Measurements from ENCODE around the gene EPB41L3. TPM values are rescaled to one million over a fixed set of nuclear protein-coding genes. Genes with fewer than 3 reads are reported as not detected.

Gene EPB41L3
- total and polyA plus RNA-seq, 2 experiments from 2014 or later: 201 to 886 TPM

DNA sequence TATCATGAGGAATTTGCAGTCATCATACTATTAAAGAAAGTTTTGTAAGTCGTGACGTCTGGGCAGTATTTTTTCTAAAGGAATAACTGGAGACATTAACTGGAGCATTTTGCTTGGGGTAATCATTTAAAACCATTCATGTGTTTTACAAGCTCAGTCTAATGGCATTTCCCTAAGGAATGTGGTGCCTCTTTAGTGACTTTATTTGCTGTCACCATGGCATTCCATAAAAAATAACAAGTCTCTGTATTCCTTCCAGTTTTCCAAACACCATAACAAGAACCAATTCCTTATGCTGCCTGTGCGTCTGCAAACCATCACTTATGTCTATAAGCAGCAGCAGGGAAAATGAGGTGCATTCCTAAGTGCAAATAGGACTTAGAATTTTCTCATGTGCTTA, 82.8 kb downstream of the EPB41L3 start:
- Histone ChIP-seq H3K9me3 (ENCODE audit: low read depth) (no peaks in the 10 kb centered on the region), H3K4me3 (no peak overlapping the region), H3K4me1 (ENCODE audit: low read depth) (peaks cover 16% of the 10 kb centered on the region), H3K27me3 (no peaks in the 10 kb centered on the region), H3K36me3 (no peaks in the 10 kb centered on the region), H3K27ac (no peak overlapping the region)
- no peak for TF ChIP-seq CTCF (IDR thresholded peaks at IDR 0.05; ENCODE audit: low read depth, low read length)
- DNase-seq (ENCODE audit: low read depth in 1 of 2, low spot score in 1 of 2): no peak

DNA sequence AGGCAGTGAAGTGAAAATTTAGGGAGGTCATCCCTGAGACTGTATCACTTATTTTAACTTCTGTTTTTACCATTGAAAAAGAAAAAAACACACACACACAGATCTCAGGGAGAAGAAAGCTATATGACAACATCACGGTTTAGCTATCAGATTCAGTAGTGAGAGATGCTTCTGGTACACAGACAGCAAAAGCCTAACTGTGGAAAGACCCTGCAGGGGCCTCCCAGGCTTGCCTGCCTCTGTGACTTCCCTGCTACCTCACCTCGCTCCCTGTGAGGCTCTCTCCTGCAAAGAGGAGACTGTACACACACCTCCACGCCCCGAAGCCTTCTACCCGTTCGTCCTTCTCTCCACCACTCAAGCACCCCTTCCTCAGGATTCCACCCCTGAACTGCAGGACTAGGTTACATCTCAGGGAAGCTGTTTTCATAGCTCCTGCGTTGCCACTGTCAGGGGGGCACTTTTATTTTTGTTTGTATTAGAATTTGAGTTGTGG, 86.3 kb downstream of the EPB41L3 start:
- no peak for DNase-seq (ENCODE audit: low read depth in 1 of 2, low spot score in 1 of 2)
- no peaks in the 10 kb centered on the region for H3K27me3 ChIP-seq
- TF ChIP-seq CTCF (IDR thresholded peaks at IDR 0.05; ENCODE audit: low read depth, low read length): no peak
- H3K4me3 ChIP-seq: no peak overlapping the region
- no peaks in the 10 kb centered on the region for H3K36me3 ChIP-seq
- H3K4me1 ChIP-seq (ENCODE audit: low read depth): peaks cover 16% of the 10 kb centered on the region
- H3K27ac ChIP-seq: peak overlapping the region; percentile 31
- no peaks in the 10 kb centered on the region for H3K9me3 ChIP-seq (ENCODE audit: low read depth)

DNA sequence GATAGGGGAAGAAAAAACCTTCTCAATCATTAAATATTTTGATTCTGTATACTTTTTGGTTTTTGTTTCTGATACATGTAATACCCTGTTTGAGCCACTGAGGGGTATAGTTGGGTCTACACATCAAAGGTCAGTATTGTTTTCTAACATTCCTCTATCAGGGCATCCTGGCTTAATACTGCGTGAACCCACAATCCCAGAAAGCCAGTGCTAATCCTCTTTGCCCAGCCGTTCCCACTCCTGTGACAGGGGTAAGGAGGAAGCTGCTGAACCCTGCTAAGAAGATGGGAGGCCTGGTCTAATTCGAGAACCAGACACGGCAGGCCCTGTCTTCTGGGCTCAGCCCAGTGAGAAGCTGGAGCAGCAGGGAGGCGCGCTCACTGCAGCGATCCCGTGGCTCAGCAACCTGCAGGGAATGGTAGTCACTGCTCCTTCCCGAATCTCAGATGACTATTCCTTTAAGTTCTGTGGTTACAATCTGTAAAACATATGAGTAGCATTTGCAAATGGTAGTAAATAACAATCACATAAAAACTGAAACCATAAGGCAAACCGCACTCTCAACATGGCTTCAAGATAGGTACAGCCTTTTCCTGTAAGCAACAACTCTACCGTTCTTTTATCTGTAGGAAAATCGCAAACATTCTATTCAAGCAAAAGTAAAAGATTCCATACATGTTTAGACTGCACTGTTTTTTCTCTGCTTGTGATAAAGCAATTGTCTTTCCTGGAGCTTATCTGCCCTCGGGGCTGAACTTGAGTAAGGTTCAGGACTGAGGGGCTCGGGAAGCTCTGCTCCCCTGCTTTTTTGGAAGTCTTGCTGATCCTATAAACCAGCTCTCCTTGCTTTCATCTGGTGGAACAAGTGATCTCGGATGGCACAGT, 87.0 kb downstream of the EPB41L3 start:
- no peak overlapping the region for H3K4me3 ChIP-seq

GRCh38 chr18:5455674-5456073, 88.1 kb downstream of the EPB41L3 start:
- H3K36me3 ChIP-seq: no peaks in the 10 kb centered on the region
- TF ChIP-seq CTCF (IDR thresholded peaks at IDR 0.05; ENCODE audit: low read depth, low read length): no peak
- no peaks in the 10 kb centered on the region for H3K27me3 ChIP-seq
- no peak overlapping the region for H3K4me3 ChIP-seq
- DNase-seq (ENCODE audit: low read depth in 1 of 2, low spot score in 1 of 2): peak in 1 of 2 donors; percentile 66
- peaks cover 16% of the 10 kb centered on the region for H3K4me1 ChIP-seq (ENCODE audit: low read depth)
- no peak overlapping the region for H3K27ac ChIP-seq
- no peaks in the 10 kb centered on the region for H3K9me3 ChIP-seq (ENCODE audit: low read depth)

More for the DNA sequence above, 87.0 kb downstream of the EPB41L3 start:
- Histone ChIP-seq H3K4me1 (ENCODE audit: low read depth) (peaks cover 16% of the 10 kb centered on the region), H3K36me3 (no peaks in the 10 kb centered on the region), H3K27ac (peak overlapping the region; percentile 31), H3K9me3 (ENCODE audit: low read depth) (no peaks in the 10 kb centered on the region), H3K27me3 (no peaks in the 10 kb centered on the region)
- TF ChIP-seq CTCF (IDR thresholded peaks at IDR 0.05; ENCODE audit: low read depth, low read length): peak; percentile 60
- DNase-seq (ENCODE audit: low read depth in 1 of 2, low spot score in 1 of 2): peak; percentile 37 to 71

DNA sequence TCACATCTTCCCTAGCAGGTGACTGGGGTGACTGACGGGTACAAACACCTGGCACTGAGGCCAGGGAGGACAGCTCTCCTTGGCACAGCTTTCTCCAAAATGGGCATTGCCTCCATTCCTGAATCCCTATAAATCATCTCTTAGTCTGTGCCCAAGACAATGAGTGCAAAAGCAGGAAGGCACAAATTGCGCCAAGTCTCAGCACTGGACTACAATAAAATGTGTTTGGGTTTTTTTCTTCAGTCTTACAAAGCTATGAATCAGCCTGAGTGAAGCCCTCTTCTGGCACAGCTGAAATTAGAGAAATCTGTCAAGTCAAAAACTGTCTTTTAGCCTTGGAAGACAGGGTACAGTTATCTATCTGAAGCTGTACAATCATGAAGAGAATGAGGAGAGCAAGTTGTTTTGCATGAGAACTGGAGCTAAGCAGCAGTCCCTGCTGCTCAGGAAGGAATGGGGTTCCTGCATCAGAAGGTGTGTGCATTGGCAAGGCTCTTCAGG, 90.8 kb downstream of the EPB41L3 start:
- H3K4me3 ChIP-seq: no peak overlapping the region
- no peak overlapping the region for H3K27ac ChIP-seq
- H3K36me3 ChIP-seq: no peaks in the 10 kb centered on the region
- no peak for DNase-seq (ENCODE audit: low read depth in 1 of 2, low spot score in 1 of 2)
- H3K9me3 ChIP-seq (ENCODE audit: low read depth): no peaks in the 10 kb centered on the region
- peaks cover 15% of the 10 kb centered on the region for H3K4me1 ChIP-seq (ENCODE audit: low read depth)
- TF ChIP-seq CTCF (IDR thresholded peaks at IDR 0.05; ENCODE audit: low read depth, low read length): no peak
- no peaks in the 10 kb centered on the region for H3K27me3 ChIP-seq
